T-helper 2 cell (primary cell): ENCODE measurements around the gene ADAMTS14.
"Not testable (repeated sequence)": the region's sequence is repeated elsewhere in the genome, so short reads cannot be mapped to it uniquely, and the experiment has no call there.

Source experiments
- DNase-seq, 5 experiments: peaks; one replicate each; pipeline versions ENCODE4 v3.0.0 to v3.0.0-alpha.2; 2012 to 2022

The ADAMTS14 gene

GRCh38 chr10:70756700-70757360 is 84.5 kb downstream of the ADAMTS14 start:
- no peak for DNase-seq

DNA sequence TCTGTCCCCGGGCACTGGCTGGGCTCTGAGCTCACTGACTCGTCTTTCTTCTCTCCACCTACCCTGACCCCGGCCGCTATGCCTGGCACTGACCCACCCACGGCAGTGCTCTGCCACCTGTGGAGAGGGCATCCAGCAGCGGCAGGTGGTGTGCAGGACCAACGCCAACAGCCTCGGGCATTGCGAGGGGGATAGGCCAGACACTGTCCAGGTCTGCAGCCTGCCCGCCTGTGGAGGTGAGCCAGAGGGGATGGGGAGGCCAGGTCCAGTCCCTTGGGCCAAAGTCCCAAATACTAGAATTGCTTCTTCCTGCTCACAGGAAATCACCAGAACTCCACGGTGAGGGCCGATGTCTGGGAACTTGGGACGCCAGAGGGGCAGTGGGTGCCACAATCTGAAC is 85.5 kb downstream of the ADAMTS14 start:
- no peak for DNase-seq

DNA sequence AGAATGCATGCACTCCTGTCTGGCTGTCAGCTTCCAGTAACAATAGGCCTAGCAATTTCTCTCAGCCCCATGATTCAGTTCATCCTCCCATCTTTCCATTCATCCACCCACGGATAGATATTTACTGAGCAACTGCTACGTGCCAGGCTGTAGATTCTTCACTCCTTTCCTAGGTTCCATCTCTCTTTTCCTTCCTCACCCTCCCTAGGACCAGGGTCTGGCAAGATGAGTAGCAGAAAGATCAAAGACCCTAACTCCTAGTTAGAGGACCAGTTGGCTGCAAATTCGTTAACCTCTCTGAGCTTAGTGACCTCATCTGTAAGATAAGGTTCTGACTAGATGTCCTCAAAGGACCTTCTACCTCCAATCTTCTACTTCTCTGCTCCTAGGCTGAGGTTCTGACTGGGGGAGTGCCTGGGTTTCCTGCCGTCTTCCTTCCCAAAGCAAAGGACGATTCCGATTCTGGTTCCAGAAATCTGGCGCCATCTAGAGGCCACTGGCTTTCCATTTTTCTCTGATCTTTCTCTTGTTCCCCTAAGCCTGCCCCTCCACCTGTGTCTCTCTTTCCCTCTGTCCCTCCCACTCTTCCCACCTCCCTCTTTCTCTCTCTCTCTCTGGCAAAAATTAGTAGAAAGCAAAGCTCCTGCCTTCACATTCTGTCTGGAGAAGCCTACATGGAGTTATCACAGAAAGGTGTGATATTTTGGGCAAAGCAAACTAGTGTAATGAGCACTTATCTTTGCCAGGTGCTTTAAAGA is 86.6 kb downstream of the ADAMTS14 start:
- DNase-seq = peak in 4 of 5 experiments; percentile 27 to 41 (median 38)

GRCh38 chr10:70759781-70760180 is 87.5 kb downstream of the ADAMTS14 start:
- no peak for DNase-seq

- no peak for DNase-seq
These were observed 88.0 kb downstream of the ADAMTS14 start for GRCh38 chr10:70760271-70760787.

DNA sequence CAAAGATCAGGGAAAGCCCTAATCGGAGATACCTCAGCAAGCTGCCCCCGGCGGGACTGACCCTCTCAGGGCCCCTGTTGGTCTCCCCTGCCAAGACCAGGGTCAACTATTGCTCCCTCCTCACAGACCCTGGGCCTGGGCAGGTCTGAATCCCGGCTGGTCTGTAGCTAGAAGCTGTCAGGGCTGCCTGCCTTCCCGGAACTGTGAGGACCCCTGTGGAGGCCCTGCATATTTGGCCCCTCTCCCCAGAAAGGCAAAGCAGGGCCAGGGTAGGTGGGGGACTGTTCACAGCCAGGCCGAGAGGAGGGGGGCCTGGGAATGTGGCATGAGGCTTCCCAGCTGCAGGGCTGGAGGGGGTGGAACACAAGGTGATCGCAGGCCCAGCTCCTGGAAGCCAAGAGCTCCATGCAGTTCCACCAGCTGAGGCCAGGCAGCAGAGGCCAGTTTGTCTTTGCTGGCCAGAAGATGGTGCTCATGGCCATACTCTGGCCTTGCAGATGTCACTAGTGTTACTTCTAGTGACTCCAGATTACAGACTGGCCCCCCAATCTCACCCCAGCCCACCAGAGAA is 88.8 kb downstream of the ADAMTS14 start:
- DNase-seq = no peak

GRCh38 chr10:70761727-70762350 is 89.5 kb downstream of the ADAMTS14 start:
- DNase-seq = no peak

DNA sequence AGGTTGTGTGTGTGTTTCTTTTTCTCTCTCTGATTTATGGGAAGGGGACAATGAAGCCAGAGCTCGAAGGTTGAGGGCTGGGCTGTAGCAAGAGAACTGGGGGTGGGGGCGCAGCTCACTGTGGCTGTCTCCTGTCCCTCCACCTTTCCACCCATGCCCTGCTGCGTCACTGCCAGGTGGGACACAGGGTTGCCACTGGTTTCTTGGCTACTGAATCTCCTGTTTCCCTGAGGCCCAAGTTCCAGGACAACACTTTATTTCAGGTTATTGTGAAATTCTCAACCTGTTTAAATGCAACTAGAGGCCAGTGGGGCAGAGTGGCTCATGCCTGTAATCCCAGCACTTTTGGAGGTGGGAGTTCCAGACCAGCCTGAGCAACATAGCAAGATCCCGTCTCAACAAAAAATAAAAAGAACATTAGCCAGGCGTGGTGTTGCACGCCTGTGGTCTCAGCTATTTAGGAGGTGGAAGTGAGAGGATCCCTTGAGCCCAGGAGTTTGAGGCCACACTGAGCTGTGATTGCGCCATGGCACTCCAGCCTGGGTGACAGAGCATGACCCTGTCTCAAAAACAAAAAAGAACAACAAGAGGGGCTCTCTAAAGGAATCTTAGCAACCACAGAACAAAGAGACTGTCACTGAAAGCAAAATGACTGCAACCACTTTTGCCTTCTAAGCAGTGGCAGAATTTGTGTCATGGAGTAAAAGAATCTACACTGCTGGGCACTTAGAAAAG is 90.3 kb downstream of the ADAMTS14 start:
- DNase-seq = no peak

- no peak for DNase-seq
These were observed 91.3 kb downstream of the ADAMTS14 start for GRCh38 chr10:70763567-70763966.

- DNase-seq = no peak
These were observed 93.7 kb downstream of the ADAMTS14 start for GRCh38 chr10:70765794-70766594.

GRCh38 chr10:70768026-70768685 is 95.8 kb downstream of the ADAMTS14 start:
- not testable (repeated sequence) for DNase-seq

GRCh38 chr10:70769121-70769520 is 96.8 kb downstream of the ADAMTS14 start:
- no peak for DNase-seq

- DNase-seq = no peak
These were observed 97.7 kb downstream of the ADAMTS14 start for GRCh38 chr10:70770001-70770400.

GRCh38 chr10:70770516-70770915 is 98.2 kb downstream of the ADAMTS14 start:
- not testable (repeated sequence) for DNase-seq

GRCh38 chr10:70771311-70772194 is 99.2 kb downstream of the ADAMTS14 start:
- no peak for DNase-seq

DNA sequence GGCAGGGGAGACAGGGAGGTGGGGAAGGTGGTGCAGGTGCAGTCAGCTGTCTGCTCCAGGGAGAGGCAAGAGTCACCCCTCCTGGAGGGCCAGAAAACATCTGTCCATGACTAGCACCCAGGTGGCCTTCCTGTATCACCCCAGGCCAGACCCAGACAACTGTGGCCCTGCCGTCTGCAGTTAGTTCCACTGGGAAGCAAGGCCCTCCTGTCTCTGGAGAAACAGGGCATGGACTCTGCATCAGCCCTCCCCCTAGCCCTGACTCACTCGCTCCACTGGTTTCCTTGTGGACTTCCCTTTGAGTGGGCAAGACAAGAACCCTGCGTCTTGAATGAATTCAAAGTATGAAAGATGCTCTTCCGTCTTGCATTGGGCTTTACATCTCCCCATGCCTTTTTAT is 100.3 kb downstream of the ADAMTS14 start:
- DNase-seq = no peak

- DNase-seq = no peak
These were observed 101.2 kb downstream of the ADAMTS14 start for GRCh38 chr10:70773461-70773860.

DNA sequence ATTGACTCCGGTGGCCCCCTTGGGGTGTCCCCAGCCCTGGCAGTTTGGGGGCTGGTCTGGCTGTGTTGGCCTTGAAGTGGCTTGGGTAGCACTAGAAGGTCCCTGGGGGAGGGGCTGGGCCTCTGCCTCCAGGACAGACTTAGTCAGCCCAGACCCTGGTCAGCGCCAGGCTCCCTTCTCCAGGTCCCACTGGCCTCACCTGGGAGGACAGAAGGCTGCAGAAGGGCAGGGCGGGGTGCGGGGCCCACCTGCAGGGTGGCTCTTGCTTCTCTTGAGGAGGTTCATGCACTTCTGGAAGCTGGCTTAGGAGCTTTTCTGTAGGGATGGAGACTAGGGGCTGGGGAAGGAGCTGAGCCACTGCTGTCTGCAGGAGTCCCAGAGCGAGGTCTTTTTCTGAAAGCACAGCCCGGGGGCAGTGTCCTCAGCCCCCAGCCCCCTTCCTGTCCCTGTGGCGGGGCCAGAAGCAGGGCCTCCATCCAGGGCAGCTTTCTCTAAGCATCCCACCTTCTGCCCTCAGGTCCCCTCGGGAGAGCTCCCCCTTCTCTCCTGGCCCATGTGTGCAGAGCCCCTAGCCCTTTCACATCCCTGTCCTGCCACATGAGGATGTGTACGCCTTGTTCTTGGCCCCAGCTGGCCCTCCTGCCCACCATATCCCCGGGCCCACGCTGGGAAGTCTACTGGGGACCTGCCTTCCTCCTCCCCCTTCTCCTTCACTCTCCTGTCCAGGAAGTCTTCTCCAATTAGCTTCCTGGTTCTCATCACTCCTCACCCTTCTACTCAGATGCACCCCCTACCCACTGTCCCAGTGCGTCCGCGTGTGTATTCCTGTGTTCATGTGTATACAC is 101.9 kb downstream of the ADAMTS14 start:
- DNase-seq = no peak
